NCI-H460 (cell line): ENCODE results near the gene ZNHIT6. TPM values are rescaled to one million over a fixed set of nuclear protein-coding genes. Genes with fewer than 3 reads are reported as not detected.
"Not testable (repeated sequence)": the region's sequence is repeated elsewhere in the genome, so short reads cannot be mapped to it uniquely, and the experiment has no call there.

Source experiments
- DNase-seq: peaks from one replicate; pipeline ENCODE4 v3.0.0-alpha.2; 2016; ENCODE audit warnings: low read depth; ENCODE audit errors: extremely low read depth
- total RNA-seq: library from RNA; depleted of rRNA; stranded (reverse); fragments of >200 nt; shearing (Covaris generic); gene quantifications from 2 replicates; pipeline ENCODE4 v1.2.3, GENCODE V29; 2014

Gene ZNHIT6
- total RNA-seq, 1 experiment from 2014 or later: 16.6 TPM

- no peak for DNase-seq
Measured at GRCh38 chr1:85672031-85672660, 36.1 kb downstream of the ZNHIT6 start.

- DNase-seq: no peak
Measured at GRCh38 chr1:85665932-85666331, 42.3 kb downstream of the ZNHIT6 start.

DNA sequence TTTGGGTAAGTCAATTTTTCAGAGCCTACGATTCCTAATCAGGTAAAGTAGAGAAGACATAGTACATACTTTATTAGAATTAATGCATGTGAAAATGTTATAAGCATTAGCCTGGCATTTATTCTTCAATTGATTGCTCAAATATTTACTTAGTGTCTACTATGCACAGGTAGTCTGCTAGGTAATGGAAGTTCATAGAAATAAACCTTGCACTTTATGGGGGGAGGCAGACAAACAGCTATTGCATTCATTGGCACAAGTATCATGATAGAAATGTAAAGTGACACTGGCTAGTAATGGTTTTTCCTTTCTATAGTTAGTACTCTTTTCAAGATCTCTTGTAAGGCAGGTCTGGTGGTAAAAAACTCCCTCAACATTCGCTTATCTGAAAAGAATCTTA is 44.9 kb downstream of the ZNHIT6 start:
- DNase-seq: no peak

- no peak for DNase-seq
Measured at GRCh38 chr1:85661767-85662166, 46.5 kb downstream of the ZNHIT6 start.

DNA sequence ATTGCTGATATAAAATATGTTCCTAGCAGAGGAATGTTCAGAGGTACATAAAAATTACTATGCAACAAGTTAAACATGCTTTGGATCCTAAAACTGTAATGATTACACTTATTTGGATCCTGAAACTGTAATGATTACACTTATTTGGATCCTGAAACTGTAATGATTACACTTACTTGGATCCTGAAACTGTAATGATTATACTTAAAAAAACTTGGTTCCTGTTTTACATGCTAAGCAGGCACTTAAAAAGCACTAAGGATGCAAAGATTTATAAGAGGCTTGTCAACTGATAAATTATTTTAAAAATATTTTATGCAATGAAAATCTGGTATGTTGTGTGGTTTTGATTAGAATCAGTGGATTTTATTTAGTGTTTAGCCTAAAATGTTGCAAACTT is 47.7 kb downstream of the ZNHIT6 start:
- DNase-seq: no peak

- no peak for DNase-seq
Measured at GRCh38 chr1:85659174-85659573, 49.1 kb downstream of the ZNHIT6 start.

- no peak for DNase-seq
Measured at GRCh38 chr1:85656948-85657347, 51.3 kb downstream of the ZNHIT6 start.

DNA sequence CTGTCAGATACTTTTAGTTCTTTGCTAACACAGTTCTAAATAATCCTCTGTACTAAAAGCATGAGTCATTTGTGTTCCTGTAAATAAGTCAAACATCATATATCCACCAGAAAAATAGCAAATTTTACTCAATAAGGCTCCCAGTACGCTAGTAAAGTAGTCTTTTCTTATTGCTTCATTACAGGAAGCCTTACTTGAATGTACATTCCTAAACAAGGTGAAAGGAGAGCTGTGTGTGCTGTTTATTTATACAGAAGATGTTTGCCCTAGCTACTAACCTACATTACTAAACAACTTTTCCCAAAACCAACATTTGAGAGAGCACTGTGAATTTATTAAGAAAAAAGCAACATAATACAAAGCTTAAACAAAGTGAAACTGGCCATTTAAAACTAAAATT is 52.0 kb downstream of the ZNHIT6 start:
- no peak for DNase-seq

DNA sequence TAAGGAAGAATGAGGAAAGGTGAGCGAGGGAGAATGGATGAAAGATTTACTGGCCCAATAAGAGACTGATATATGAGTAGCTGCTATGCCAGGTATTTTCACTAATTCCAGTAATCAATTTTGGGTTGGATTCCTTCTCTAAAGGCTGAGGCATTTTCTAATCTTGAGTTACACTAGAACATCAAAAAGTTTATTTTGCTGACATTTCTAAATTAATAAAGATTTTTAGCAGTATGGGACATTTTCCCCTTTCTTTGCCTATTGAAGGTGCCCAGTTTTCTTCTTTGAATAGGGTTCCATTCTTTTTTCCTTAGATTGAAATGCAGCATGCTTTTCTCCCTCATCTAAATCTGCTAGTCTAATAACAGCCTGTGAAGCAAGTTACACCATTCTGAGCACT is 52.9 kb downstream of the ZNHIT6 start:
- DNase-seq: no peak

DNA sequence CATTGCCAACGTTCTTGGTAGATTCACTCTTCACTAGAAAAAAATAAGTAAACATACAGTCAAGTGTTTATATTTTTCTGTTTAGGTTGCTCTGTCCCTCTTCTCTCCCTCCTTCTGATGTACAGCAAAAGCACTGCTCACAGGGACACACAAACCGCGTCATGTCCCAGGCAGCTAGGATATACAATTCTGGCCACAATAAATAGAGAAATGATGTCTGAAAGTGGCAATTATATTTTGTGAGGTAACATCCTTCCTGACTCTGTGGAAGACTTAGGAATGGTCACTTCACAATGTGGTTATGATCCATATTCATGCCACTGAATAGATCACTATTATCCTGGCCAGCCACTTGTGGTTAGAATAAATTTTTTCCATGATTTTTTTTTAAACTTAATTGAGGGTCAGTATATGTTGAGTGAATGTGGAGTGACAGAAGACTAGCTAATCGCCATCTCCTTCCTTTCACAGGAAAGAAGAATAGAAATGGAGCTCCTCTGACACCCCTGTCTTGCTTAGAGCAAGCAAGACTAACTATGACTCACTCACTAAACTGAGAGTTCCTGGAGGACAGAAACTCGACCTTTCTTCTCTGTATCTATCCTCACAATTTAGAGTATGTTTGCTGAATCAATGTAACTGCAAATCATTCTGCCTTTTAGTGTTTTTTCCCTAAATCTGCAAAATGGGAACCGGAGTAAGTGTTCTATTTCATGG is 54.0 kb downstream of the ZNHIT6 start:
- no peak for DNase-seq

- DNase-seq: no peak
Measured at GRCh38 chr1:85652327-85652726, 55.9 kb downstream of the ZNHIT6 start.

GRCh38 chr1:85650645-85651044 is 57.6 kb downstream of the ZNHIT6 start:
- no peak for DNase-seq

GRCh38 chr1:85649591-85649990 is 58.6 kb downstream of the ZNHIT6 start:
- no peak for DNase-seq

GRCh38 chr1:85641598-85642556 is 66.4 kb downstream of the ZNHIT6 start:
- DNase-seq: not testable (repeated sequence)

GRCh38 chr1:85639920-85640319 is 68.3 kb downstream of the ZNHIT6 start:
- not testable (repeated sequence) for DNase-seq

- DNase-seq: no peak
Measured at GRCh38 chr1:85638412-85638811, 69.8 kb downstream of the ZNHIT6 start.

DNA sequence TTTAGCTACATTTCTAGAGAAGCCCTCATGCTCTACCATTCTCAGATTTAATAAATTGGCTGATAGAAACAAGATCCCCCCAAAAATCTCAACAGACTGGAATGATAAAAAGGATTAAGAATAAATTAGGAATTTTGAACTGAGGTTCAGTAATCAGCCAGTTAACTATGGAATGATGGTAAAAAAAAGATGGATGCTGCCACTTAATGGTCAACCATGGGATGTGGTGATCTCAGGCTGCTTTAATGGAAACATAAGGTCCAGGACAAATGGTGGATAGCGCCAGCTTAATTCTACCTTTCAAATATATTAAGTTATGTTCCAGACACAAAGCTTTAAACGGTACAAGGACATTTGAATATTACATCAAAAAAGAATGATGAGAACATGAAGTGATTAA is 77.7 kb downstream of the ZNHIT6 start:
- no peak for DNase-seq

DNA sequence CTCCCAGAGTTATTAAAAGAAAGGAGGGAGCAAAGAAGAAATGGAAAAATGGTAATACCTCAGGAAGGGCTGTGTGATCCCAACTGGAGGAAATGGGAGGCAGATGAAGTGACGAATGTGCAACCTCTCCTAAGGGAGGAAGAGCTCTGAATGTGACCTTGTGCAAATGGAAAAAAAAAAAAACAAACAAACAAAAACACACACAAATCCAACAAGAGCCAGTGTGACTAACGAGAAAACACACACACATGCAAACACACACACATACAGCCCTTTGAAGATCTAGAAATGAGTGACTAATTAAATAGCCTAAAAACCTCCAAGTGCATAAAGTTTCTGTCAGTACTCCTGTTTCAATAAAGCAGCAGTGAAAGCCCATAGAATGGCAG is 78.7 kb downstream of the ZNHIT6 start:
- DNase-seq: no peak

- DNase-seq: peak; percentile 49
Measured at GRCh38 chr1:85628791-85629531, 79.3 kb downstream of the ZNHIT6 start.

DNA sequence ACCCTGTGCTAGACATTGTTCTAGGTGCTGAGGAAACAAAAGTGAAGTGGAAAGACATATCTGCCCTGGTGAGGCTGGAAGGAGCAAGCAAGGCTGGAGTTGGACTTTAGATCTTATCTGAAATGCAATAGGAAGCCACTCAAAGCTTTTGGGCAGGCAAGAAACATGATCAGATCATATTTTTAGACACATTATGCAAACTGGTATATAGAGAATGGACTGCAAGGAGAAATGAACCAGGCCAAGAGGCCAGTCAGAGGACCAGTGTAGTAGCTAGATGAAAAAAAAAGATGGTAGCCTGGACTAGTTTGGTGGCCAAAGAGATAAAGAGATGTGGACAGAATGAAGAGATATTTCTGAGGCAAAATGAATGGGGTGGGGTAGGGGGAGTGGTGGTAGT is 81.4 kb downstream of the ZNHIT6 start:
- no peak for DNase-seq

DNA sequence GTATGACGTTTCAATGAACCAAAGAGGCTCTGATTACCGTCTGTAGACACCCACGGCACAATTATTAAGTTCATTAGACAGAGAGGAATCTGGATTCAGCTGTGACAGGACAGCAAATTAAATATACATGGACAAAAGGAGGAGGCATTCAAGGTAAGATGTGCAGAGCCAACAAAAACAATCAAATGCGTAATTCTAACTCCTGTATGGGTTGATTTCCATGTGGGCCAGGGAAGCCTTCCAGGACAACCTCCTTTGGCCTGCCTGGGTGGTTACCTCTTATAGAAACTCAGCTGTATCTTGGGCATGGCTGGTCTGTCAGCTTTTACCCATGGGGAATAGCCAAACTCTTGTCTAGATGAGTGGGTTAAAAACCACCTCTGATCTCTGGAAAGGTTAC is 83.9 kb downstream of the ZNHIT6 start:
- DNase-seq: no peak
